ENCODE data around the gene SH3RF3. TPM values are rescaled to one million over a fixed set of nuclear protein-coding genes. Genes with fewer than 3 reads are reported as not detected.

SH3RF3 gene
- total RNA-seq, 1 experiment from 2014 or later, result 0.98 TPM

DNA sequence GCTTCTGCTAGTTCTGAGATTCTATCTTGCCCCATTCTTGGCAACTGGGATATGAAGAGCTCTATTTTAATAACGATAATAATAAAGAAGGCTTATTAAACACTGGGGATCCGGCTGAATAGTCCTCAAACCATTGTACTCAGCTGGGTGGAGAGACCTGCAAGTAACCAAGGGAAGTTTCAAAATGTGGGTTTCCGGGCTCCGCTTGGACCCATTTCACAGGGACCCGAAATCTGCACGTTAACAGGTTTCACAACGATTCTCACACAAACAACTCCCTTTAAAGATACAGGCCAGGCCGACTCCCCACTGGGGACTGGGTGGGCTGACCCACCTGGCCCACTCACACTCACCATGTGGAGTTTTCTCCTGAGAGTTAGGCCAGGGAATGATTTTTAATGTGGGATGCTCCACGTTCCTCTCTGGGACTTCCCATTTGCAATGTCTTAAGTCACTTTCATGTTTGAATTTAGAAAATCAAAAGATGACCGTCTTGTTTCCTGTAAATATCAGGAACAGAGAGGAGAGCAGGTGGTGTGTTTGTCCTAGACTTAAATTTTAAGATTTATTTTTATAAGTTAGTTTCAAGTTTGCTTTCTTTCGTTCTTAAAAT is 96.3 kb downstream of the SH3RF3 start:
- Mint-ChIP-seq H3K9me3 (ENCODE audit: unreplicated experiment) (no peaks in the 10 kb centered on the region), H3K27me3 (ENCODE audit: insufficient read depth, unreplicated experiment) (peaks cover under 1% of the 10 kb centered on the region), H3K4me3 (ENCODE audit: unreplicated experiment) (no peak overlapping the region), H3K4me1 (ENCODE audit: low read depth, unreplicated experiment) (no peaks in the 10 kb centered on the region), H3K27ac (ENCODE audit: unreplicated experiment) (no peak overlapping the region), H3K36me3 (ENCODE audit: insufficient read depth, unreplicated experiment) (no peaks in the 10 kb centered on the region)
- intact Hi-C loops (cut with micrococcal nuclease; ENCODE audit: unreplicated experiment), result no loop called here
- TF ChIP-seq, protein P1, sequence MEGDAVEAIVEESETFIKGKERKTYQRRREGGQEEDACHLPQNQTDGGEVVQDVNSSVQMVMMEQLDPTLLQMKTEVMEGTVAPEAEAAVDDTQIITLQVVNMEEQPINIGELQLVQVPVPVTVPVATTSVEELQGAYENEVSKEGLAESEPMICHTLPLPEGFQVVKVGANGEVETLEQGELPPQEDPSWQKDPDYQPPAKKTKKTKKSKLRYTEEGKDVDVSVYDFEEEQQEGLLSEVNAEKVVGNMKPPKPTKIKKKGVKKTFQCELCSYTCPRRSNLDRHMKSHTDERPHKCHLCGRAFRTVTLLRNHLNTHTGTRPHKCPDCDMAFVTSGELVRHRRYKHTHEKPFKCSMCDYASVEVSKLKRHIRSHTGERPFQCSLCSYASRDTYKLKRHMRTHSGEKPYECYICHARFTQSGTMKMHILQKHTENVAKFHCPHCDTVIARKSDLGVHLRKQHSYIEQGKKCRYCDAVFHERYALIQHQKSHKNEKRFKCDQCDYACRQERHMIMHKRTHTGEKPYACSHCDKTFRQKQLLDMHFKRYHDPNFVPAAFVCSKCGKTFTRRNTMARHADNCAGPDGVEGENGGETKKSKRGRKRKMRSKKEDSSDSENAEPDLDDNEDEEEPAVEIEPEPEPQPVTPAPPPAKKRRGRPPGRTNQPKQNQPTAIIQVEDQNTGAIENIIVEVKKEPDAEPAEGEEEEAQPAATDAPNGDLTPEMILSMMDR (IDR thresholded peaks at IDR 0.05; ENCODE audit: insufficient read depth in 1 of 2, low read depth in 1 of 2, low read length in 1 of 2, severe bottlenecking in 1 of 2, unreplicated experiment in 1 of 2), result no peak
- no peaks in the 10 kb centered on the region for H3K36me3 ChIP-seq (ENCODE audit: control insufficient read depth, insufficient read depth, low read length)
- BruUV-seq (replicated peaks), result no TSS peak
- POLR2A ChIA-PET, result no interaction called here
- DNase-seq, result no peak
- no peaks in the 10 kb centered on the region for H3K9me3 ChIP-seq
- CTCF ChIA-PET, result no interaction called here
- no peaks in the 10 kb centered on the region for H3K4me1 ChIP-seq
- no peaks in the 10 kb centered on the region for H3K27me3 ChIP-seq (replicated peaks; ENCODE audit: control insufficient read depth, insufficient read depth, low read length)
- no peak overlapping the region for H3K4me3 ChIP-seq (ENCODE audit: low read depth, low read length)

DNA sequence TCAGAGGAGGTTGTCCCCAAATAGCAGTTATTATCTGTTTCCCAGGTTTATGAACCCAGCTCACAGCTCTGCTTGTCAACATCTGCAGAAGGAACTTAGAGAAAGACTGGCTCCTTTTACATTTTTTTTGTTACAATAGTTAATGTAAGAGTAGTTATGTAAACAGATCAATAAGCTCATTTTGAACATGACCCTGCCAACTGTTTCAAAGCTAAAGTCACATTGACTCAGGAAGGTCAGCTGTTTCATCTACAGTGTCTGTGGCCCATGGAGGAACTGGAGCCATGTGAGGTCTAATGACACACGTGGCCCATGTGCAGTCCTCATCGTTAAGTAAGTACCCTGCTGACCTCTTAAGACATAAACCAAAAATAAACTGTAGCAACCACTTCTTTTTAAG is 97.1 kb downstream of the SH3RF3 start:
- H3K36me3 Mint-ChIP-seq (ENCODE audit: insufficient read depth, unreplicated experiment), result no peaks in the 10 kb centered on the region
- BruUV-seq (replicated peaks), result no TSS peak
- Histone ChIP-seq H3K9me3 (no peaks in the 10 kb centered on the region), H3K27me3 (replicated peaks; ENCODE audit: control insufficient read depth, insufficient read depth, low read length) (no peaks in the 10 kb centered on the region; the same call in 1 of the 2 replicates), H3K4me3 (ENCODE audit: low read depth, low read length) (no peak overlapping the region), H3K4me1 (no peaks in the 10 kb centered on the region), H3K36me3 (ENCODE audit: control insufficient read depth, insufficient read depth, low read length) (no peaks in the 10 kb centered on the region)
- H3K9me3 Mint-ChIP-seq (ENCODE audit: unreplicated experiment), result no peaks in the 10 kb centered on the region
- TF ChIP-seq, protein P1 (IDR thresholded peaks at IDR 0.05; ENCODE audit: insufficient read depth in 1 of 2, low read depth in 1 of 2, low read length in 1 of 2, severe bottlenecking in 1 of 2, unreplicated experiment in 1 of 2), result no peak
- H3K4me1 Mint-ChIP-seq (ENCODE audit: low read depth, unreplicated experiment), result no peaks in the 10 kb centered on the region
- POLR2A ChIA-PET, result no interaction called here
- no peak for DNase-seq
- no peak overlapping the region for H3K4me3 Mint-ChIP-seq (ENCODE audit: unreplicated experiment)
- H3K27ac Mint-ChIP-seq (ENCODE audit: unreplicated experiment), result no peak overlapping the region
- intact Hi-C loops (cut with micrococcal nuclease; ENCODE audit: unreplicated experiment), result no loop called here
- peaks cover 7% of the 10 kb centered on the region for H3K27me3 Mint-ChIP-seq (ENCODE audit: insufficient read depth, unreplicated experiment)
- CTCF ChIA-PET, result no interaction called here

DNA sequence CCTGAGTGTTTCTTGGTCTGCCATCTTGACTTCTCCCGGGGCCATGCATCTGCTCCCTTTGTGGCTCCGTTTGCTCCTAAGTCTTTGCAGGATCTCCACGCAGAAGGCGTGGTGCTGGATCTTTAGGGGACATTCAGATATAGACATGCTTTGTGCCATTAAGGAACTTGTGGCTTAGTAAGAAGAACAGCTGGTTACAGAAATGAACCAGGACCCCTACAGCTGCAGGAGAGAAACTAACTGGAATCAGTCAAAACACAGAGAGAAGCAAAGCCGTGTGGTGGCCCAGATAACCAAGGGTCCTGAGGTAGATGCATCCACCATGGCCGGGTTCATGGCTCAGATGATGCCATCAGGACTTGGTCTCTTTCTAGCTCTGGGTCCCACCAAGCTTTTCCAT is 97.6 kb downstream of the SH3RF3 start:
- no TSS peak for BruUV-seq (replicated peaks)
- TF ChIP-seq, protein P1 (IDR thresholded peaks at IDR 0.05; ENCODE audit: insufficient read depth in 1 of 2, low read depth in 1 of 2, low read length in 1 of 2, severe bottlenecking in 1 of 2, unreplicated experiment in 1 of 2), result no peak
- no peaks in the 10 kb centered on the region for H3K9me3 Mint-ChIP-seq (ENCODE audit: unreplicated experiment)
- H3K4me1 Mint-ChIP-seq (ENCODE audit: low read depth, unreplicated experiment), result no peaks in the 10 kb centered on the region
- no peak overlapping the region for H3K4me3 ChIP-seq (ENCODE audit: low read depth, low read length)
- H3K9me3 ChIP-seq, result no peaks in the 10 kb centered on the region
- no peak for DNase-seq
- no peak overlapping the region for H3K27ac Mint-ChIP-seq (ENCODE audit: unreplicated experiment)
- H3K4me3 Mint-ChIP-seq (ENCODE audit: unreplicated experiment), result no peak overlapping the region
- no peaks in the 10 kb centered on the region; the same call in 1 of the 2 replicates for H3K27me3 ChIP-seq (replicated peaks; ENCODE audit: control insufficient read depth, insufficient read depth, low read length)
- H3K27me3 Mint-ChIP-seq (ENCODE audit: insufficient read depth, unreplicated experiment), result peaks cover 8% of the 10 kb centered on the region
- H3K36me3 Mint-ChIP-seq (ENCODE audit: insufficient read depth, unreplicated experiment), result no peaks in the 10 kb centered on the region
- no peaks in the 10 kb centered on the region for H3K4me1 ChIP-seq
- no peaks in the 10 kb centered on the region for H3K36me3 ChIP-seq (ENCODE audit: control insufficient read depth, insufficient read depth, low read length)
- POLR2A ChIA-PET, result no interaction called here
- intact Hi-C loops (cut with micrococcal nuclease; ENCODE audit: unreplicated experiment), result no loop called here
- CTCF ChIA-PET, result no interaction called here

Data from Caco-2 (cell line).